Measurements from ENCODE around the gene LMBR1. TPM values are rescaled to one million over a fixed set of nuclear protein-coding genes. Genes with fewer than 3 reads are reported as not detected.
"Not testable (repeated sequence)": the region's sequence is repeated elsewhere in the genome, so short reads cannot be mapped to it uniquely, and the experiment has no call there.

LMBR1 gene
- total and polyA plus RNA-seq, 2 donors (not counting 1 experiment from before 2014, with no cell fraction given): 19.7 to 85.2 TPM

GRCh38 chr7:156650042-156650441, 242.9 kb downstream of the LMBR1 start:
- H3K4me3 Mint-ChIP-seq: no peak overlapping the region
- no peak overlapping the region for H3K27ac Mint-ChIP-seq
- peaks cover 36% of the 10 kb centered on the region for H3K27me3 Mint-ChIP-seq

GRCh38 chr7:156647330-156647729, 245.7 kb downstream of the LMBR1 start:
- CTCF ChIA-PET; H3K4me3 ChIP-seq (ENCODE audit: control extremely low read depth in 1 of 5, extremely low read depth in 1 of 5, insufficient read depth in 1 of 5, low read depth in 2 of 5, low read length in 4 of 5); H3K4me1 Mint-ChIP-seq; H3K4me2 ChIP-seq (replicated peaks; ENCODE audit: low read depth, low read length, poor library complexity, severe bottlenecking); H3K9ac ChIP-seq (ENCODE audit: low read length); ATAC-seq (ENCODE audit: low read depth); H3K4me1 ChIP-seq (ENCODE audit: control insufficient read depth in 2 of 2, insufficient read depth in 2 of 2, low read length in 2 of 2); H3K9me3 ChIP-seq (ENCODE audit: control extremely low read depth in 1 of 3, control insufficient read depth in 2 of 3, insufficient read depth in 1 of 3, low read length in 2 of 3); H3K79me2 ChIP-seq (ENCODE audit: control insufficient read depth, insufficient read depth, low read length); H3K27ac Mint-ChIP-seq; H3K36me3 ChIP-seq (replicated peaks in 1 of 2; ENCODE audit: control extremely low read depth in 1 of 2, control insufficient read depth in 1 of 2, extremely low read depth in 1 of 2, insufficient read depth in 2 of 2, low read length in 1 of 2); H2AFZ ChIP-seq (ENCODE audit: insufficient read depth, low read depth, low read length, poor library complexity, severe bottlenecking); H3K9me3 Mint-ChIP-seq (ENCODE audit: insufficient read depth); H3K4me3 Mint-ChIP-seq; intact Hi-C loops (cut with micrococcal nuclease); H3K27ac ChIP-seq (ENCODE audit: low read length in 2 of 2); DNase-seq; H4K20me1 ChIP-seq (ENCODE audit: control insufficient read depth, insufficient read depth, low read length, poor library complexity, severe bottlenecking): not testable (repeated sequence)
- POLR2A ChIA-PET: interaction anchor here (0.6 kb wide), 1 partner anchor 1905 kb away, joined by 3 read pairs; no protein-coding TSS in a partner anchor
- H3K27me3 ChIP-seq (replicated peaks in 1 of 4; ENCODE audit: control extremely low read depth in 1 of 4, control insufficient read depth in 3 of 4, insufficient read depth in 4 of 4, low read length in 3 of 4): peaks cover 0 to 25% (median 4%) of the 10 kb centered on the region in 4 experiments
- WGBS (ENCODE audit: insufficient coverage): no CpG with 5 or more reads among the region's 5 CpGs
- peaks cover 27% of the 10 kb centered on the region for H3K27me3 Mint-ChIP-seq

More at GRCh38 chr7:156650042-156650441, 242.9 kb downstream of the LMBR1 start:
- H2AFZ ChIP-seq (ENCODE audit: insufficient read depth, low read depth, low read length, poor library complexity, severe bottlenecking): no peak overlapping the region
- 64% methylated on average over 8 of the region's 9 CpGs for WGBS (ENCODE audit: insufficient coverage)
- no peaks in the 10 kb centered on the region for H3K4me1 ChIP-seq (ENCODE audit: control insufficient read depth in 2 of 2, insufficient read depth in 2 of 2, low read length in 2 of 2)
- H3K36me3 ChIP-seq (replicated peaks in 1 of 2; ENCODE audit: control extremely low read depth in 1 of 2, control insufficient read depth in 1 of 2, extremely low read depth in 1 of 2, insufficient read depth in 2 of 2, low read length in 1 of 2): no peaks in the 10 kb centered on the region
- TF ChIP-seq CTCF (IDR thresholded peaks at IDR 0.05) (no peak), EZH2 (IDR thresholded peaks at IDR 0.05; ENCODE audit: borderline replicate concordance, insufficient read depth, low read depth, low read length, poor library complexity, severe bottlenecking) (no peak)
- no peak overlapping the region for H3K27ac ChIP-seq (ENCODE audit: low read length in 2 of 2)
- no peaks in the 10 kb centered on the region for H3K9me3 Mint-ChIP-seq (ENCODE audit: insufficient read depth)
- no peak for ATAC-seq (ENCODE audit: low read depth)
- no peak overlapping the region for H3K9ac ChIP-seq (ENCODE audit: low read length)
- intact Hi-C loops (cut with micrococcal nuclease): no loop called here
- H3K4me2 ChIP-seq (replicated peaks; ENCODE audit: low read depth, low read length, poor library complexity, severe bottlenecking): no peak overlapping the region
- ChIA-PET POLR2A (no interaction called here), CTCF (no interaction called here)
- H4K20me1 ChIP-seq (ENCODE audit: control insufficient read depth, insufficient read depth, low read length, poor library complexity, severe bottlenecking): no peaks in the 10 kb centered on the region
- DNase-seq: no peak
- H3K9me3 ChIP-seq (ENCODE audit: control extremely low read depth in 1 of 3, control insufficient read depth in 2 of 3, insufficient read depth in 1 of 3, low read length in 2 of 3): no peaks in the 10 kb centered on the region
- H3K4me3 ChIP-seq (ENCODE audit: control extremely low read depth in 1 of 5, extremely low read depth in 1 of 5, insufficient read depth in 1 of 5, low read depth in 2 of 5, low read length in 4 of 5): no peak overlapping the region
- no peaks in the 10 kb centered on the region for H3K4me1 Mint-ChIP-seq
- no peaks in the 10 kb centered on the region for H3K79me2 ChIP-seq (ENCODE audit: control insufficient read depth, insufficient read depth, low read length)
- peaks cover 0 to 28% (median 5%) of the 10 kb centered on the region in 4 experiments for H3K27me3 ChIP-seq (replicated peaks in 1 of 4; ENCODE audit: control extremely low read depth in 1 of 4, control insufficient read depth in 3 of 4, insufficient read depth in 4 of 4, low read length in 3 of 4)
